H1 (cell line): ENCODE data around the gene VIPR2. TPM values are rescaled to one million over a fixed set of nuclear protein-coding genes. Genes with fewer than 3 reads are reported as not detected.

Experiments used
- CTCF ChIA-PET: fragments of 300-600 bp; sonication (Branson Sonifier 250); formaldehyde crosslinking; loops from one replicate; lab custom pipeline; 2021; ENCODE audit not compliant: partially characterized antibody; lab: Charles Lee
- POLR2A ChIA-PET: fragments of 300-600 bp; sonication (Branson Sonifier 250); formaldehyde crosslinking; loops from one replicate; lab custom pipeline; 2021; ENCODE audit warnings: inconsistent platforms; ENCODE audit not compliant: partially characterized antibody; lab: Charles Lee
- DNase-seq, 2 experiments: peaks; one replicate each; pipeline versions ENCODE4 v3.0.0 to v3.0.0-alpha.2; 2010 to 2022; ENCODE audit warnings: low spot score in 2 of 2, low read depth in 1 of 2, mixed read lengths in 1 of 2
- FAIRE-seq: peaks from 2 replicates; lab custom pipeline; 2011; peaks lifted over from hg19 to GRCh38; lab: Jason Lieb, UNC
- H2AFZ ChIP-seq: 2 replicates; pipeline ENCODE4 v1.8.1; 2012; ENCODE audit warnings: low read length, inconsistent platforms
- H2AK5ac ChIP-seq: 2 replicates; pipeline ENCODE4 v1.6.1; 2013; ENCODE audit warnings: low read depth, low read length
- H2BK120ac ChIP-seq: replicated peaks from 2 replicates; pipeline ENCODE3; 2013; ENCODE audit warnings: low read depth, low read length, inconsistent platforms
- H2BK12ac ChIP-seq: 2 replicates; pipeline ENCODE4 v1.6.1; 2013; ENCODE audit warnings: low read depth, low read length
- H2BK15ac ChIP-seq: 2 replicates; pipeline ENCODE4 v1.6.1; 2013; ENCODE audit warnings: low read length
- H2BK20ac ChIP-seq: 2 replicates; pipeline ENCODE4 v1.6.1; 2013; ENCODE audit warnings: low read length
- H2BK5ac ChIP-seq: 2 replicates; pipeline ENCODE4 v1.6.1; 2013; ENCODE audit warnings: low read depth, low read length
- H3K14ac ChIP-seq: 2 replicates; pipeline ENCODE4 v1.6.1; 2013; ENCODE audit warnings: inconsistent platforms; ENCODE audit not compliant: insufficient read length
- H3K18ac ChIP-seq: 2 replicates; pipeline ENCODE4 v1.6.1; 2013; ENCODE audit warnings: low read length; ENCODE audit errors: extremely low read depth
- H3K23ac ChIP-seq: 2 replicates; pipeline ENCODE4 v1.6.1; 2013; ENCODE audit warnings: inconsistent platforms; ENCODE audit not compliant: insufficient read length
- H3K23me2 ChIP-seq: 2 replicates; pipeline ENCODE4 v1.6.1; 2013; ENCODE audit warnings: low read depth, low read length
- H3K27ac ChIP-seq: 2 replicates; pipeline ENCODE4 v1.6.1; 2011; ENCODE audit warnings: low read depth, low read length, inconsistent platforms
- H3K27me3 ChIP-seq, 4 experiments: replicated peaks in 1 of 4; 1 replicate in 1 of 4; 2 replicates in 3 of 4; pipeline versions ENCODE4 v1.6.1 to v1.8.1; 2011 to 2013; ENCODE audit warnings: low read length in 3 of 4, mild to moderate bottlenecking in 3 of 4, inconsistent platforms in 2 of 4, mixed read lengths in 2 of 4, moderate library complexity in 1 of 4; ENCODE audit not compliant: control insufficient read depth in 3 of 4, insufficient read depth in 3 of 4; ENCODE audit errors: extremely low read depth in 1 of 4
- H3K36me3 ChIP-seq, 4 experiments: 2 replicates each; pipeline versions ENCODE4 v1.6.1 to v1.8.1; 2011 to 2013; ENCODE audit warnings: mild to moderate bottlenecking in 4 of 4, low read length in 3 of 4, moderate library complexity in 2 of 4, control low read depth in 1 of 4, inconsistent platforms in 1 of 4; ENCODE audit not compliant: insufficient read depth in 4 of 4, control insufficient read depth in 2 of 4
- H3K4ac ChIP-seq: replicated peaks from 2 replicates; pipeline ENCODE3; 2013; ENCODE audit warnings: low read length, low read depth, mixed read lengths, inconsistent platforms; ENCODE audit not compliant: insufficient read length
- H3K4me1 ChIP-seq, 4 experiments: replicated peaks in 1 of 4; 1 replicate in 1 of 4; 2 replicates in 3 of 4; pipeline versions ENCODE4 v1.6.1 to v1.8.1; 2011 to 2013; ENCODE audit warnings: low read length in 3 of 4, inconsistent platforms in 2 of 4, mixed read lengths in 1 of 4; ENCODE audit not compliant: insufficient read depth in 4 of 4, control insufficient read depth in 3 of 4
- H3K4me2 ChIP-seq, 2 experiments: 2 replicates each; pipeline versions ENCODE4 v1.6.1 to v1.8.1; 2011 to 2013; ENCODE audit warnings: low read depth in 2 of 2, low read length in 2 of 2, control low read depth in 1 of 2, inconsistent platforms in 1 of 2, mild to moderate bottlenecking in 1 of 2; ENCODE audit not compliant: insufficient read depth in 1 of 2
- H3K4me3 ChIP-seq, 4 experiments: fragments of 200-600, 300-600 bp in 1 of 4; sonication (generic), shearing (Covaris generic), sonication (Bioruptor Twin) in 1 of 4; 2 replicates each; pipeline versions ENCODE4 v1.5.1 to v1.8.1; 2011 to 2016; ENCODE audit warnings: low read length in 4 of 4, low read depth in 3 of 4, control low read depth in 2 of 4, inconsistent platforms in 2 of 4, mild to moderate bottlenecking in 2 of 4, mixed read lengths in 1 of 4, moderate library complexity in 1 of 4; ENCODE audit not compliant: insufficient read depth in 2 of 4; ENCODE audit errors: extremely low read depth in 1 of 4
- H3K56ac ChIP-seq: replicated peaks from 2 replicates; pipeline ENCODE3; 2013; ENCODE audit warnings: low read depth, mild to moderate bottlenecking, mixed read lengths, low read length, inconsistent platforms; ENCODE audit not compliant: insufficient read length
- H3K79me1 ChIP-seq: 2 replicates; pipeline ENCODE4 v1.6.1; 2013; ENCODE audit warnings: low read depth, low read length, control low read depth
- H3K79me2 ChIP-seq, 2 experiments: 2 replicates each; pipeline versions ENCODE4 v1.6.1 to v1.8.1; 2012 to 2013; ENCODE audit warnings: low read length in 2 of 2, mild to moderate bottlenecking in 2 of 2, inconsistent platforms in 1 of 2; ENCODE audit not compliant: insufficient read depth in 2 of 2, control insufficient read depth in 1 of 2
- H3K9ac ChIP-seq, 4 experiments: replicated peaks in 1 of 4; 1 replicate in 1 of 4; 2 replicates in 3 of 4; pipeline versions ENCODE4 v1.6.1 to v1.8.1; 2011 to 2013; ENCODE audit warnings: low read depth in 3 of 4, low read length in 3 of 4, control low read depth in 2 of 4, mild to moderate bottlenecking in 2 of 4, moderate library complexity in 2 of 4, inconsistent platforms in 1 of 4; ENCODE audit errors: extremely low read depth in 1 of 4
- H3K9me3 ChIP-seq, 2 experiments: 2 replicates each; pipeline versions ENCODE4 v1.6.1 to v1.8.1; 2012 to 2013; ENCODE audit warnings: mild to moderate bottlenecking in 2 of 2, moderate library complexity in 2 of 2, control low read depth in 1 of 2, inconsistent platforms in 1 of 2, low read depth in 1 of 2, low read length in 1 of 2, mixed read lengths in 1 of 2; ENCODE audit not compliant: insufficient read depth in 2 of 2
- H4K20me1 ChIP-seq, 2 experiments: replicated peaks in 1 of 2; 2 replicates each; pipeline versions ENCODE3 to v1.8.1; 2011 to 2013; ENCODE audit warnings: inconsistent platforms in 2 of 2, low read length in 2 of 2, mild to moderate bottlenecking in 1 of 2; ENCODE audit not compliant: insufficient read depth in 2 of 2, control insufficient read depth in 1 of 2
- H4K5ac ChIP-seq: 2 replicates; pipeline ENCODE4 v1.6.1; 2013; ENCODE audit warnings: low read length, low read depth, mixed read lengths, inconsistent platforms; ENCODE audit not compliant: insufficient read length
- H4K8ac ChIP-seq: 2 replicates; pipeline ENCODE4 v1.8.0; 2013; ENCODE audit warnings: mild to moderate bottlenecking, moderate library complexity, low read length, inconsistent platforms; ENCODE audit not compliant: insufficient read depth; ENCODE audit errors: extremely low read depth
- H4K91ac ChIP-seq: replicated peaks from 2 replicates; pipeline ENCODE3; 2013; ENCODE audit warnings: low read length, mixed read lengths, inconsistent platforms; ENCODE audit not compliant: insufficient read length
- ATF3 ChIP-seq: IDR thresholded peaks from 2 replicates; pipeline ENCODE4 v1.6.1; 2011; ENCODE audit warnings: low read depth, mild to moderate bottlenecking, low read length; ENCODE audit not compliant: insufficient read depth
- CTCF ChIP-seq, 3 experiments: IDR thresholded peaks; 1 replicate in 2 of 3; 2 replicates in 1 of 3; pipeline versions ENCODE4 v1.5.1 to v1.6.1; 2011; ENCODE audit warnings: low read length in 3 of 3, mild to moderate bottlenecking in 3 of 3, inconsistent platforms in 2 of 3, low read depth in 1 of 3, moderate library complexity in 1 of 3; ENCODE audit not compliant: insufficient read depth in 1 of 3; ENCODE audit errors: control extremely low read depth in 1 of 3
- HDAC2 ChIP-seq, 2 experiments: fragments of 300-600 bp in 1 of 2; sonication (generic) in 1 of 2; IDR thresholded peaks; 2 replicates each; pipeline ENCODE4 v1.6.1; 2011 to 2012; ENCODE audit warnings: low read depth in 2 of 2, low read length in 2 of 2, mild to moderate bottlenecking in 2 of 2, moderate library complexity in 2 of 2, borderline replicate concordance in 1 of 2, inconsistent platforms in 1 of 2
- HDAC6 ChIP-seq: IDR thresholded peaks from one replicate; pipeline ENCODE4 v1.7.1; 2012; ENCODE audit warnings: low read depth, mild to moderate bottlenecking, inconsistent platforms, low read length, moderate library complexity
- NRF1 ChIP-seq: IDR thresholded peaks from 2 replicates; pipeline ENCODE4 v1.6.1; 2011; ENCODE audit warnings: mild to moderate bottlenecking, low read depth, low read length, improper control_type of control experiment
- PHF8 ChIP-seq: fragments of 200-600 bp; sonication (generic); conservative IDR thresholded peaks from 2 replicates; pipeline ENCODE4 v1.7.1; 2012; ENCODE audit warnings: low read depth, mild to moderate bottlenecking, inconsistent platforms, low read length, moderate library complexity
- RBBP5 ChIP-seq: IDR thresholded peaks from 2 replicates; pipeline ENCODE4 v1.7.1; 2012; ENCODE audit warnings: low read depth, mild to moderate bottlenecking, inconsistent platforms, low read length, moderate library complexity, borderline replicate concordance
- SUZ12 ChIP-seq: fragments of 200-600 bp; sonication (generic); IDR thresholded peaks from 2 replicates; pipeline ENCODE4 v1.6.1; 2012; ENCODE audit warnings: mild to moderate bottlenecking, inconsistent platforms, low read length, moderate library complexity, mixed read lengths
- TAF7 ChIP-seq: optimal IDR thresholded peaks from 2 replicates; pipeline ENCODE3; 2011; ENCODE audit warnings: low read depth, mild to moderate bottlenecking, inconsistent platforms, low read length, moderate library complexity, borderline replicate concordance
- TCF12 ChIP-seq: IDR thresholded peaks from 2 replicates; pipeline ENCODE4 v1.6.1; 2011; ENCODE audit warnings: low read depth, mild to moderate bottlenecking, low read length
- WGBS, 2 experiments: shearing (Covaris generic) in 1 of 2; methylation state at CpG; one replicate each; pipeline versions ENCODE4 v1.1.6 to v1.1.7; 2013 to 2015; ENCODE audit warnings: low lambda C conversion rate in 2 of 2, mixed read lengths in 2 of 2, inconsistent platforms in 1 of 2, low coverage in 1 of 2, missing lambda C conversion rate in 1 of 2; ENCODE audit not compliant: insufficient replicate concordance in 2 of 2, insufficient coverage in 1 of 2, insufficient read length in 1 of 2; ENCODE audit errors: extremely low coverage in 1 of 2, missing lambda C conversion rate in 1 of 2; 5-methylcytosine and 5-hydroxymethylcytosine counted together
- polyA plus RNA-seq, 7 experiments: library from polyadenylated mRNA; depleted of rRNA in 3 of 7; stranded (reverse) in 5 of 7; unstranded in 2 of 7; fragments of >200 nt in 5 of 7; fragments of 200-250 nt in 2 of 7; gene quantifications; 1 replicate in 5 of 7; 2 replicates in 1 of 7; 4 replicates in 1 of 7; pipeline versions ENCODE4 v1.2.1 to v1.2.3, GENCODE V29; 2011 to 2013; ENCODE audit warnings: missing spikeins in 2 of 7, mixed read lengths in 2 of 7
- total RNA-seq: library from RNA; stranded (reverse); fragmentation: NEBNext Ultra II Directional; extraction: Animal tissue kit (Norgen Biotek cat#: 25700); gene quantifications from 2 replicates; pipeline ENCODE4 v1.2.1, GENCODE V29; 2021

VIPR2 gene
- total and polyA plus RNA-seq, 2 of the 8 experiments (the other 6 are each of a cell fraction or from before 2014, with no cell fraction given): 2.4 to 6.3 TPM

- Histone ChIP-seq H4K8ac (no peak overlapping the region), H3K23me2 (no peaks in the 10 kb centered on the region), H3K4me3 (no peak overlapping the region), H3K79me2 (no peaks in the 10 kb centered on the region), H3K4ac (no peak overlapping the region), H3K4me1 (no peaks in the 10 kb centered on the region; a peak in 1 of 7 replicates), H2BK12ac (no peak overlapping the region), H3K27me3 (no peaks in the 10 kb centered on the region), H2AFZ (no peak overlapping the region), H3K56ac (no peak overlapping the region), H2AK5ac (no peak overlapping the region), H4K91ac (no peak overlapping the region), H3K9me3 (no peaks in the 10 kb centered on the region), H2BK5ac (no peak overlapping the region), H2BK15ac (no peak overlapping the region), H3K79me1 (0 out of 2 replicates have a peak, but pooled peaks cover 2% of the 10 kb centered on the region), H3K27ac (no peak overlapping the region), H2BK20ac (no peak overlapping the region), H4K20me1 (no peaks in the 10 kb centered on the region), H3K23ac (no peak overlapping the region), H4K5ac (no peak overlapping the region), H3K14ac (no peak overlapping the region), H3K9ac (no peak overlapping the region), H3K4me2 (no peak overlapping the region), H3K36me3 (no peaks in the 10 kb centered on the region), H3K18ac (no peak overlapping the region), H2BK120ac (no peak overlapping the region)
- WGBS, 2 experiments: 89% methylated on average over 7 of the region's 7 CpGs; no CpG with 5 or more reads in 1 of the 2 experiments
- TF ChIP-seq HDAC2 (IDR thresholded peaks at IDR 0.05; ENCODE audit: borderline replicate concordance in 1 of 2, low read depth in 2 of 2, low read length in 2 of 2) (no peak), SUZ12 (no peak), CTCF (IDR thresholded peaks at IDR 0.05; ENCODE audit: control extremely low read depth in 1 of 3, insufficient read depth in 1 of 3, low read depth in 1 of 3, low read length in 3 of 3) (no peak), TAF7 (no peak), RBBP5 (no peak), HDAC6 (no peak), ATF3 (no peak), NRF1 (no peak), PHF8 (no peak), TCF12 (no peak)
- DNase-seq: no peak
- POLR2A ChIA-PET: no interaction called here
- CTCF ChIA-PET: interaction anchor here (1.0 to 2.3 kb wide), 2 partner anchors 145 to 389 kb away, joined by 3 to 8 read pairs; no protein-coding TSS in a partner anchor
- FAIRE-seq: no peak
These were observed 22.4 kb downstream of the VIPR2 start for GRCh38 chr7:159122276-159122675.
